ENCODE data around the gene USP49. TPM values are rescaled to one million over a fixed set of nuclear protein-coding genes. Genes with fewer than 3 reads are reported as not detected.
A peak's percentile ranks its signal among the peaks of the same experiment; 100 is the strongest.

USP49 gene
- total RNA-seq, 4 donors from 2014 or later, result 6.5 to 13.8 (median 8.8) TPM

GRCh38 chr6:41914343-41914742 lies 19.2 kb upstream of the USP49 start:
- peaks cover 0 to 20% (median 0%) of the 10 kb centered on the region in 4 donors for H3K4me1 ChIP-seq
- no peak overlapping the region for H3K4me3 ChIP-seq
- WGBS, 2 donors, result 87 to 98% methylated on average over 2 of the region's 2 CpGs
- TF ChIP-seq EP300 (IDR thresholded peaks at IDR 0.05), result no peak
- TF ChIP-seq POLR2A (IDR thresholded peaks at IDR 0.05), result no peak
- no peak for TF ChIP-seq CTCF (IDR thresholded peaks at IDR 0.05)
- no peaks in the 10 kb centered on the region for H3K27me3 ChIP-seq
- no peaks in the 10 kb centered on the region for H3K9me3 ChIP-seq
- no peak overlapping the region for H3K27ac ChIP-seq
- DNase-seq (ENCODE audit: low spot score in 2 of 2), result no peak
- peaks cover 0 to 64% (median under 1%) of the 10 kb centered on the region in 3 donors for H3K36me3 ChIP-seq

- 87 to 91% methylated on average over 1 of the region's 1 CpG for WGBS, 2 donors
- DNase-seq (ENCODE audit: low spot score in 2 of 2), result no peak
- Histone ChIP-seq H3K9me3 (no peaks in the 10 kb centered on the region), H3K4me1 (peaks cover 0 to under 1% (median 0%) of the 10 kb centered on the region in 4 donors), H3K27ac (no peak overlapping the region), H3K4me3 (no peak overlapping the region), H3K27me3 (no peaks in the 10 kb centered on the region), H3K36me3 (peaks cover 2 to 89% (median 25%) of the 10 kb centered on the region in 3 donors)
- TF ChIP-seq POLR2A (IDR thresholded peaks at IDR 0.05), result no peak
- no peak for TF ChIP-seq CTCF (IDR thresholded peaks at IDR 0.05)
Measured at GRCh38 chr6:41909727-41910126, 14.6 kb upstream of the USP49 start.

GRCh38 chr6:41901882-41902519 lies 6.8 kb upstream of the USP49 start:
- TF ChIP-seq EP300 (IDR thresholded peaks at IDR 0.05) (no peak), POLR2A (IDR thresholded peaks at IDR 0.05) (no peak), CTCF (IDR thresholded peaks at IDR 0.05) (no peak)
- Histone ChIP-seq H3K27ac (no peak overlapping the region), H3K27me3 (no peaks in the 10 kb centered on the region), H3K9me3 (no peaks in the 10 kb centered on the region), H3K36me3 (peaks cover 0 to 54% (median 15%) of the 10 kb centered on the region in 3 donors), H3K4me1 (no peaks in the 10 kb centered on the region), H3K4me3 (no peak overlapping the region)
- 96 to 100% methylated on average over 1 of the region's 1 CpG for WGBS, 2 donors
- DNase-seq (ENCODE audit: low spot score in 2 of 2), result peak in 1 of 2 donors; percentile 10

- H3K36me3 ChIP-seq, result peaks cover 0 to 42% (median 6%) of the 10 kb centered on the region in 3 donors
Measured at GRCh38 chr6:41900861-41901260, 5.7 kb upstream of the USP49 start.

More at GRCh38 chr6:41900861-41901260, 5.7 kb upstream of the USP49 start:
- WGBS, 2 donors, result 66 to 80% methylated on average over 1 of the region's 1 CpG
- Histone ChIP-seq H3K4me1 (peaks cover 0 to 7% (median 6%) of the 10 kb centered on the region in 4 donors), H3K27me3 (no peaks in the 10 kb centered on the region), H3K27ac (no peak overlapping the region), H3K4me3 (no peak overlapping the region), H3K9me3 (no peaks in the 10 kb centered on the region)
- no peak for DNase-seq (ENCODE audit: low spot score in 2 of 2)
- TF ChIP-seq CTCF (IDR thresholded peaks at IDR 0.05) (no peak), POLR2A (IDR thresholded peaks at IDR 0.05) (no peak), EP300 (IDR thresholded peaks at IDR 0.05) (no peak)
